HCT116 (cell line): ENCODE measurements around the gene RPS16. TPM values are rescaled to one million over a fixed set of nuclear protein-coding genes. Genes with fewer than 3 reads are reported as not detected.

Experiments used
- ATAC-seq: fragments of 200-7000 bp; cut with Tn5 transposase; 2 replicates; pipeline ENCODE4 v1.9.1; 2020; ENCODE audit warnings: mild to moderate bottlenecking, moderate library complexity
- BruUV-seq: library from RNA; stranded (reverse); fragments of 400-500 nt; replicated peaks from 2 replicates; lab custom pipeline; 2021; lab: Mats Ljungman, UMichigan
- CTCF ChIA-PET: fragments of 300-600 bp; sonication (Branson Sonifier 250); formaldehyde crosslinking; loops from one replicate; lab custom pipeline; 2021; ENCODE audit warnings: antibody characterized with exemption; lab: Charles Lee
- POLR2A ChIA-PET: fragments of 300-600, 350-600 bp; sonication (Branson Sonifier 250); formaldehyde crosslinking; loops from one replicate; lab custom pipeline; 2021; ENCODE audit warnings: antibody characterized with exemption; lab: Charles Lee
- RAD21 ChIA-PET, 2 experiments: fragments of 300-600 bp; sonication (Branson Sonifier 250); formaldehyde crosslinking; loops; one replicate each; lab custom pipeline; 2023; ENCODE audit warnings: low total read pairs in 2 of 2; ENCODE audit not compliant: uncharacterized antibody in 2 of 2, unreplicated experiment in 2 of 2, low non-redundant PET in 1 of 2; lab: Charles Lee
- DNase-seq: peaks from one replicate; pipeline ENCODE4 v3.0.0-alpha.2; 2010; ENCODE audit warnings: low read depth, low spot score
- H2AFZ ChIP-seq: fragments of 200-600 bp; shearing (Covaris generic), sonication (generic); 2 replicates; pipeline ENCODE4 v1.6.1; 2017; ENCODE audit warnings: low read depth, mixed run types, mixed read lengths, antibody characterized with exemption, low read length; ENCODE audit not compliant: poor library complexity, severe bottlenecking
- H3K27ac ChIP-seq: 2 replicates; pipeline ENCODE4 v1.5.1; 2012; ENCODE audit warnings: low read depth, low read length
- H3K27me3 ChIP-seq: fragments of 200-600 bp; sonication (generic); 2 replicates; pipeline ENCODE4 v1.6.1; 2016; ENCODE audit warnings: mixed run types, low read length, mixed read lengths; ENCODE audit not compliant: insufficient read depth
- H3K36me3 ChIP-seq, 2 experiments: fragments of 200-500 bp in 1 of 2; fragments of 200-600 bp in 1 of 2; sonication (Bioruptor generic) in 1 of 2; sonication (generic) in 1 of 2; 2 replicates each; pipeline versions ENCODE4 v1.5.1 to v1.6.1; 2014 to 2016; ENCODE audit warnings: low read length in 2 of 2, inconsistent platforms in 1 of 2, mixed read lengths in 1 of 2, mixed run types in 1 of 2; ENCODE audit not compliant: insufficient read depth in 2 of 2, control insufficient read depth in 1 of 2
- H3K4me1 ChIP-seq, 2 experiments: fragments of 200-600 bp in 1 of 2; sonication (generic) in 1 of 2; 2 replicates each; pipeline versions ENCODE4 v1.5.1 to v1.6.1; 2012 to 2017; ENCODE audit warnings: low read length in 2 of 2, inconsistent platforms in 1 of 2, mild to moderate bottlenecking in 1 of 2, mixed read lengths in 1 of 2, mixed run types in 1 of 2, moderate library complexity in 1 of 2; ENCODE audit not compliant: insufficient read depth in 2 of 2, control insufficient read depth in 1 of 2
- H3K4me2 ChIP-seq: fragments of 200-600 bp; sonication (generic); 2 replicates; pipeline ENCODE4 v1.6.1; 2017; ENCODE audit warnings: mixed run types, low read length, mixed read lengths
- H3K4me3 ChIP-seq, 2 experiments: fragments of 200-600 bp in 1 of 2; sonication (generic) in 1 of 2; replicated peaks in 1 of 2; 2 replicates each; pipeline ENCODE4 v1.5.1; 2011 to 2016; ENCODE audit warnings: low read length in 2 of 2, control low read depth in 1 of 2, low read depth in 1 of 2, mild to moderate bottlenecking in 1 of 2, mixed read lengths in 1 of 2, mixed run types in 1 of 2
- H3K79me2 ChIP-seq: fragments of 200-600 bp; sonication (generic); 2 replicates; pipeline ENCODE4 v1.6.1; 2017; ENCODE audit warnings: mild to moderate bottlenecking, mixed run types, low read length, moderate library complexity, mixed read lengths; ENCODE audit not compliant: insufficient read depth
- H3K9ac ChIP-seq: fragments of 200-600 bp; sonication (generic); 2 replicates; pipeline ENCODE4 v1.6.1; 2016; ENCODE audit warnings: low read length, mixed read lengths
- H3K9me2 ChIP-seq: fragments of 200-600 bp; sonication (generic), shearing (Covaris generic); 2 replicates; pipeline ENCODE4 v1.6.1; 2017; ENCODE audit warnings: mixed run types, mild to moderate bottlenecking, moderate library complexity; ENCODE audit not compliant: insufficient read depth
- H3K9me3 ChIP-seq, 2 experiments: fragments of 200-500 bp in 1 of 2; fragments of 200-600 bp in 1 of 2; sonication (Bioruptor generic) in 1 of 2; sonication (generic) in 1 of 2; 2 replicates each; pipeline ENCODE4 v1.6.1; 2014 to 2017; ENCODE audit warnings: low read length in 2 of 2, mixed read lengths in 2 of 2, inconsistent platforms in 1 of 2, low read depth in 1 of 2, mild to moderate bottlenecking in 1 of 2, mixed run types in 1 of 2, moderate library complexity in 1 of 2; ENCODE audit not compliant: control insufficient read depth in 1 of 2, insufficient read depth in 1 of 2
- H4K20me1 ChIP-seq: fragments of 200-600 bp; sonication (generic), shearing (Covaris generic); 2 replicates; pipeline ENCODE4 v1.6.1; 2017; ENCODE audit warnings: mixed run types, mild to moderate bottlenecking, moderate library complexity; ENCODE audit not compliant: insufficient read depth
- CBX3 ChIP-seq: IDR thresholded peaks from 2 replicates; pipeline ENCODE4 v1.6.1; 2012; ENCODE audit warnings: low read depth
- CEBPB ChIP-seq: IDR thresholded peaks from 2 replicates; pipeline ENCODE4 v1.6.1; 2012; ENCODE audit warnings: low read depth
- EZH2 ChIP-seq: fragments of 200-600 bp; sonication (generic); IDR thresholded peaks from 2 replicates; pipeline ENCODE4 v1.6.1; 2017; ENCODE audit warnings: antibody characterized with exemption, mixed run types
- FOSL1 ChIP-seq: IDR thresholded peaks from 2 replicates; pipeline ENCODE4 v1.6.1; 2012; ENCODE audit warnings: low read depth
- MAX ChIP-seq: IDR thresholded peaks from 2 replicates; pipeline ENCODE4 v1.6.1; 2012
- POLR2AphosphoS5 ChIP-seq: IDR thresholded peaks from 2 replicates; pipeline ENCODE4 v1.6.1; 2011; ENCODE audit warnings: mild to moderate bottlenecking, low read depth, low read length, moderate library complexity
- RAD21 ChIP-seq: IDR thresholded peaks from 2 replicates; pipeline ENCODE4 v1.6.1; 2012; ENCODE audit warnings: low read depth, mild to moderate bottlenecking
- REST ChIP-seq: IDR thresholded peaks from 2 replicates; pipeline ENCODE4 v1.6.1; 2012; ENCODE audit warnings: low read depth
- ZFX ChIP-seq: fragments of 450-650 bp; IDR thresholded peaks from 2 replicates; pipeline ENCODE4 v1.6.1; 2017
- ZNF274 ChIP-seq: fragments of 200-500 bp; sonication (Bioruptor generic); IDR thresholded peaks from 2 replicates; pipeline ENCODE4 v1.6.1; 2014; ENCODE audit warnings: mild to moderate bottlenecking, low read depth, low read length, inconsistent platforms
- intact Hi-C: fragments of 100-400 bp; cut with micrococcal nuclease; formaldehyde crosslinking; loops from 2 replicates; pipeline ENCODE4 v1.10.0; 2022
- total RNA-seq: library from RNA; stranded (reverse); gene quantifications from one replicate; pipeline ENCODE4 v1.2.1, GENCODE V29; 2021; ENCODE audit not compliant: unreplicated experiment
- TF ChIP-seq, protein P1 (sequence below): IDR thresholded peaks from 2 replicates; pipeline ENCODE4 v1.6.1; 2011; ENCODE audit warnings: mild to moderate bottlenecking, low read length, moderate library complexity; ENCODE audit not compliant: insufficient replicate concordance; ENCODE audit errors: extremely low read depth

RPS16 gene
- total RNA-seq, 1 experiment from 2014 or later: 3,365 TPM

DNA sequence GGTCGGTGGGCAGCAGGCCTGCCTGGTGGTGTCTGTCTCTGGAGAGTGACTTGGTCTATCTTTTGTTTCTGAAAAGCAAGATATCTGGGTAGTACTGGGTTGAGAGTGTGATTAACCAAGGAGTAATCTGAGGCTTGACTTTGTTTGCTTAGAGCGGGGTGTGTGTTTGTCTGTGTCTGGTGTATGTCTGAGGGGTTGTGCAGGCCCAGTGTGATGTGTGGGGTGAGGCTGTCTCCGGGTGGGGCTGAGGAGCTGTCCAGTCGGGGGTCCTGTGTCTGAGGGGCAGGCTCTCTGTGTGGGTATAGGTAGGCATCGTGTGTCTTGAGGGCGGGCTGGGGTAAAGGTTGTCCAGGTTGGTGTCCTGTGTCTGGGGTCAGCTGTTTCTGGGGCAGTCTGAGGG, 33.8 kb upstream of the RPS16 start:
- Histone ChIP-seq H3K9me3 (no peaks in the 10 kb centered on the region), H3K4me3 (no peak overlapping the region), H3K36me3 (peaks cover 53 to 83% of the 10 kb centered on the region in 2 experiments), H3K4me1 (no peaks in the 10 kb centered on the region), H3K27me3 (no peaks in the 10 kb centered on the region), H3K9me2 (no peaks in the 10 kb centered on the region), H4K20me1 (no peaks in the 10 kb centered on the region), H3K9ac (no peak overlapping the region), H3K4me2 (no peak overlapping the region), H3K79me2 (peaks cover 13% of the 10 kb centered on the region; the same call in 1 of the 2 replicates), H2AFZ (no peak overlapping the region), H3K27ac (no peak overlapping the region)
- ATAC-seq (no peak), DNase-seq (no peak)
- ChIA-PET RAD21 (no interaction called here), POLR2A (no interaction called here), CTCF (no interaction called here)
- TF ChIP-seq ZFX (no peak), CEBPB (no peak), ZNF274 (no peak), RAD21 (no peak), EZH2 (no peak), POLR2AphosphoS5 (no peak), CBX3 (no peak), REST (no peak), FOSL1 (no peak), MAX (no peak)
- TF ChIP-seq, protein P1, sequence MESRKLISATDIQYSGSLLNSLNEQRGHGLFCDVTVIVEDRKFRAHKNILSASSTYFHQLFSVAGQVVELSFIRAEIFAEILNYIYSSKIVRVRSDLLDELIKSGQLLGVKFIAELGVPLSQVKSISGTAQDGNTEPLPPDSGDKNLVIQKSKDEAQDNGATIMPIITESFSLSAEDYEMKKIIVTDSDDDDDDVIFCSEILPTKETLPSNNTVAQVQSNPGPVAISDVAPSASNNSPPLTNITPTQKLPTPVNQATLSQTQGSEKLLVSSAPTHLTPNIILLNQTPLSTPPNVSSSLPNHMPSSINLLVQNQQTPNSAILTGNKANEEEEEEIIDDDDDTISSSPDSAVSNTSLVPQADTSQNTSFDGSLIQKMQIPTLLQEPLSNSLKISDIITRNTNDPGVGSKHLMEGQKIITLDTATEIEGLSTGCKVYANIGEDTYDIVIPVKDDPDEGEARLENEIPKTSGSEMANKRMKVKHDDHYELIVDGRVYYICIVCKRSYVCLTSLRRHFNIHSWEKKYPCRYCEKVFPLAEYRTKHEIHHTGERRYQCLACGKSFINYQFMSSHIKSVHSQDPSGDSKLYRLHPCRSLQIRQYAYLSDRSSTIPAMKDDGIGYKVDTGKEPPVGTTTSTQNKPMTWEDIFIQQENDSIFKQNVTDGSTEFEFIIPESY: no peak
- intact Hi-C loops: no loop called here
- BruUV-seq: no TSS peak
